MV-4-11 (cell line): ENCODE results near the gene MZT1.
A peak's percentile ranks its signal among the peaks of the same experiment; 100 is the strongest.
"Not testable (repeated sequence)": the region's sequence is repeated elsewhere in the genome, so short reads cannot be mapped to it uniquely, and the experiment has no call there.

Experiments used
- DNase-seq: peaks from one replicate; lab custom pipeline; 2025; lab: John Stamatoyannopoulos, UW

Gene MZT1

GRCh38 chr13:72727417-72728289 lies at the start of gene MZT1, which contains the start of gene BORA:
Gene MZT1 (minus strand): TSS chr13:72727629. CDS start chr13:72727602, 27 bp downstream.
Gene BORA (plus strand): TSS chr13:72727923. CDS start chr13:72728941, 1,018 bp downstream.
- peak; percentile 97 for DNase-seq

GRCh38 chr13:72774019-72774418 lies 46.6 kb upstream of the MZT1 start:
- DNase-seq: no peak

- no peak for DNase-seq
These were observed 36.0 kb upstream of the MZT1 start for GRCh38 chr13:72763411-72763810.

GRCh38 chr13:72760189-72760588 lies 32.8 kb upstream of the MZT1 start:
- DNase-seq: no peak

GRCh38 chr13:72757792-72758535 lies 30.5 kb upstream of the MZT1 start:
- DNase-seq: no peak

- DNase-seq: no peak
These were observed 26.7 kb upstream of the MZT1 start for GRCh38 chr13:72754111-72754510.

- DNase-seq: no peak
These were observed 23.8 kb upstream of the MZT1 start for GRCh38 chr13:72751220-72751619.

GRCh38 chr13:72745260-72745659 lies 17.8 kb upstream of the MZT1 start:
- DNase-seq: no peak

- no peak for DNase-seq
These were observed 12.6 kb upstream of the MZT1 start for GRCh38 chr13:72740015-72740414.

- no peak for DNase-seq
These were observed 9.6 kb upstream of the MZT1 start for GRCh38 chr13:72737033-72737432.

- DNase-seq: no peak
These were observed 819 bp upstream of the MZT1 start for GRCh38 chr13:72728290-72728605.

- DNase-seq: peak; percentile 61
These were observed 558 bp downstream of the MZT1 start for GRCh38 chr13:72726726-72727416.

- DNase-seq: not testable (repeated sequence)
These were observed 1.2 kb downstream of the MZT1 start for GRCh38 chr13:72726185-72726584.

- DNase-seq: no peak
These were observed 10.7 kb downstream of the MZT1 start for GRCh38 chr13:72716776-72717175.

- DNase-seq: peak; percentile 45
These were observed 26.9 kb downstream of the MZT1 start for GRCh38 chr13:72700509-72700908.

- DNase-seq: no peak
These were observed 29.3 kb downstream of the MZT1 start for GRCh38 chr13:72698164-72698563.

- DNase-seq: no peak
These were observed 30.9 kb downstream of the MZT1 start for GRCh38 chr13:72696579-72696978.

- no peak for DNase-seq
These were observed 33.1 kb downstream of the MZT1 start for GRCh38 chr13:72694314-72694713.

GRCh38 chr13:72693832-72694231 lies 33.6 kb downstream of the MZT1 start:
- no peak for DNase-seq

GRCh38 chr13:72692884-72693514 lies 34.4 kb downstream of the MZT1 start:
- DNase-seq: no peak

GRCh38 chr13:72689181-72689696 lies 38.2 kb downstream of the MZT1 start:
- DNase-seq: no peak

- DNase-seq: no peak
These were observed 40.7 kb downstream of the MZT1 start for GRCh38 chr13:72686766-72687165.
